A549 (cell line): Measurements from ENCODE around the gene FAM193A. TPM values are rescaled to one million over a fixed set of nuclear protein-coding genes. Genes with fewer than 3 reads are reported as not detected.

Source experiments
- ATAC-seq, 2 experiments: fragments of 200-7000 bp in 1 of 2; fragments of >200 bp in 1 of 2; cut with Nextera tagmentation in 1 of 2; cut with Tn5 transposase in 1 of 2; 3 replicates each; pipeline versions ENCODE4 v1.8.0 to v1.9.1; 2018 to 2020; ENCODE audit warnings: mild to moderate bottlenecking in 1 of 2, moderate library complexity in 1 of 2
- CTCF ChIA-PET: fragments of 300-600 bp; sonication (Branson Sonifier 250); formaldehyde crosslinking; extraction: SDS; loops from one replicate; lab custom pipeline; 2021; ENCODE audit warnings: antibody characterized with exemption, inconsistent platforms; lab: Yijun Ruan, JAX
- POLR2A ChIA-PET: fragments of 350-600 bp; formaldehyde crosslinking; extraction: SDS; loops from one replicate; lab custom pipeline; 2021; ENCODE audit warnings: antibody characterized with exemption, inconsistent platforms; lab: Yijun Ruan, JAX
- DNase-seq, 2 experiments: peaks; one replicate each; pipeline versions ENCODE4 v3.0.0 to v3.0.0-alpha.2; 2011 to 2016; ENCODE audit warnings: low read depth in 1 of 2, low spot score in 1 of 2
- FAIRE-seq: peaks from 2 replicates; lab custom pipeline; 2011; peaks lifted over from hg19 to GRCh38; lab: Jason Lieb, UNC
- H3K27ac ChIP-seq, 2 experiments: fragments of >200 bp; sonication (Bioruptor Twin); formaldehyde crosslinking; 3 replicates each; pipeline ENCODE4 v1.5.1; 2016 to 2017
- H3K4me1 ChIP-seq: fragments of >200 bp; sonication (Bioruptor Twin); formaldehyde crosslinking; 3 replicates; pipeline ENCODE4 v1.6.1; 2016
- H3K4me2 ChIP-seq: fragments of >200 bp; sonication (Bioruptor Twin); formaldehyde crosslinking; 3 replicates; pipeline ENCODE4 v1.6.1; 2016
- H3K4me3 ChIP-seq: fragments of >200 bp; sonication (Bioruptor Twin); formaldehyde crosslinking; 3 replicates; pipeline ENCODE4 v1.5.1; 2016
- H3K9me3 ChIP-seq: fragments of >200 bp; sonication (Bioruptor Twin); formaldehyde crosslinking; 3 replicates; pipeline ENCODE4 v1.6.1; 2016
- CEBPB ChIP-seq, 2 experiments: fragments of >200 bp in 1 of 2; sonication (Bioruptor Twin) in 1 of 2; formaldehyde crosslinking in 1 of 2; IDR thresholded peaks; 2 replicates each; pipeline ENCODE4 v1.6.1; 2012 to 2016
- CHD2 ChIP-seq: fragments of 150-350 bp; IDR thresholded peaks from 2 replicates; pipeline ENCODE4 v1.6.1; 2014; ENCODE audit warnings: low read length; ENCODE audit not compliant: partially characterized antibody
- CHD4 ChIP-seq: fragments of 200-600 bp; sonication (generic); IDR thresholded peaks from 2 replicates; pipeline ENCODE4 v1.6.1; 2016; ENCODE audit warnings: antibody characterized with exemption, mild to moderate bottlenecking, borderline replicate concordance
- FOSL2 ChIP-seq, 2 experiments: fragments of 450-650 bp in 1 of 2; fragments of >200 bp in 1 of 2; sonication (Bioruptor Twin) in 1 of 2; formaldehyde crosslinking; IDR thresholded peaks; 2 replicates each; pipeline versions ENCODE4 v1.5.0 to v1.6.1; 2016 to 2020; ENCODE audit warnings: mild to moderate bottlenecking in 1 of 2, moderate library complexity in 1 of 2
- FOXS1 ChIP-seq: fragments of 250-450 bp; sonication (Bioruptor Pico); IDR thresholded peaks from 2 replicates; pipeline ENCODE4 v1.5.0; 2020; ENCODE audit warnings: mild to moderate bottlenecking, moderate library complexity
- GATA3 ChIP-seq: IDR thresholded peaks from 2 replicates; pipeline ENCODE4 v1.6.1; 2012; ENCODE audit warnings: borderline replicate concordance
- HES2 ChIP-seq: fragments of >200 bp; sonication (Bioruptor Twin); formaldehyde crosslinking; IDR thresholded peaks from 2 replicates; pipeline ENCODE4 v1.6.1; 2016
- HMGXB4 ChIP-seq: fragments of 250-450 bp; sonication (Bioruptor Pico); IDR thresholded peaks from 2 replicates; pipeline ENCODE4 v1.5.0; 2021; ENCODE audit warnings: mild to moderate bottlenecking, moderate library complexity, borderline replicate concordance
- HOXA7 ChIP-seq: fragments of 250-450 bp; sonication (Bioruptor Pico); IDR thresholded peaks from 2 replicates; pipeline ENCODE4 v1.5.0; 2020; ENCODE audit warnings: mild to moderate bottlenecking, moderate library complexity
- HOXB13 ChIP-seq: fragments of 250-450 bp; sonication (Bioruptor Pico); IDR thresholded peaks from 2 replicates; pipeline ENCODE4 v1.5.0; 2020; ENCODE audit warnings: low read depth, mild to moderate bottlenecking, moderate library complexity
- HOXB5 ChIP-seq: fragments of 250-450 bp; sonication (Bioruptor Pico); IDR thresholded peaks from 2 replicates; pipeline ENCODE4 v1.5.0; 2020; ENCODE audit warnings: mild to moderate bottlenecking, moderate library complexity
- KDM5A ChIP-seq: fragments of 200-600 bp; sonication (generic); IDR thresholded peaks from 2 replicates; pipeline ENCODE4 v1.6.1; 2016; ENCODE audit warnings: antibody characterized with exemption, mild to moderate bottlenecking
- MAFK ChIP-seq: fragments of 450-650 bp; IDR thresholded peaks from 2 replicates; pipeline ENCODE4 v1.6.1; 2014; ENCODE audit not compliant: partially characterized antibody
- MAX ChIP-seq: IDR thresholded peaks from 2 replicates; pipeline ENCODE4 v1.6.1; 2012
- MAZ ChIP-seq: fragments of 150-350 bp; IDR thresholded peaks from 2 replicates; pipeline ENCODE4 v1.6.1; 2014; ENCODE audit warnings: antibody characterized with exemption, low read depth, low read length, borderline replicate concordance
- MYC ChIP-seq: IDR thresholded peaks from 2 replicates; pipeline ENCODE4 v1.6.1; 2012; ENCODE audit warnings: mild to moderate bottlenecking, inconsistent platforms, low read length, improper control_type of control experiment, borderline replicate concordance
- NR3C1 ChIP-seq: fragments of >200 bp; sonication (Bioruptor Twin); formaldehyde crosslinking; IDR thresholded peaks from 3 replicates; pipeline ENCODE4 v1.6.1; 2017
- PBX3 ChIP-seq: IDR thresholded peaks from 2 replicates; pipeline ENCODE4 v1.6.1; 2012
- PHF8 ChIP-seq: fragments of 200-600 bp; sonication (generic); IDR thresholded peaks from 2 replicates; pipeline ENCODE4 v1.6.1; 2016; ENCODE audit warnings: low read depth, mild to moderate bottlenecking, antibody characterized with exemption, moderate library complexity, borderline replicate concordance
- POLR2AphosphoS2 ChIP-seq: conservative IDR thresholded peaks from 2 replicates; pipeline ENCODE4 v1.6.1; 2012; ENCODE audit warnings: low read length, improper control_type of control experiment, inconsistent platforms
- TP53 ChIP-seq: fragments of 250-450 bp; sonication (Bioruptor Pico); IDR thresholded peaks from 2 replicates; pipeline ENCODE4 v1.5.0; 2021; ENCODE audit warnings: mild to moderate bottlenecking, moderate library complexity
- USF2 ChIP-seq: fragments of 450-650 bp; IDR thresholded peaks from 2 replicates; pipeline ENCODE4 v1.6.1; 2014; ENCODE audit warnings: antibody characterized with exemption
- WGBS: methylation state at CpG from one replicate; pipeline ENCODE4 v1.1.6; 2017; ENCODE audit errors: missing lambda C conversion rate; 5-methylcytosine and 5-hydroxymethylcytosine counted together
- polyA plus RNA-seq, 4 experiments: library from polyadenylated mRNA; depleted of rRNA in 3 of 4; stranded (reverse); fragments of >200 nt; fragmentation: RNase III in 1 of 4; extraction: RNeasy Plus Mini Kit Qiagen cat#74134 plus additional on column Dnase treatment in 1 of 4; gene quantifications; 2 replicates in 3 of 4; 3 replicates in 1 of 4; pipeline ENCODE4 v1.2.3, GENCODE V29; 2011 to 2017

Gene FAM193A
- polyA plus RNA-seq, 2 of the 4 experiments (the other 2 are of a cell fraction): 4.5 to 6.7 TPM

- peaks cover 18% of the 10 kb centered on the region for H3K4me1 ChIP-seq
- no peak overlapping the region for H3K4me3 ChIP-seq
- H3K27ac ChIP-seq: no peak overlapping the region
- ATAC-seq (no peak), FAIRE-seq (no peak), DNase-seq (no peak)
- no peaks in the 10 kb centered on the region for H3K9me3 ChIP-seq
- POLR2A ChIA-PET: no interaction called here
- WGBS: over 99% methylated on average over 15 of the region's 27 CpGs
- TF ChIP-seq KDM5A (no peak), FOXS1 (no peak)
- CTCF ChIA-PET: no interaction called here
- H3K4me2 ChIP-seq: no peak overlapping the region
These were observed 205.8 kb downstream of the FAM193A start for GRCh38 chr4:2742081-2742822.

- ChIA-PET CTCF (no interaction called here), POLR2A (interaction anchor here (0.5 kb wide), 1 partner anchor 138 kb away, joined by 5 read pairs; no protein-coding TSS in a partner anchor)
- H3K9me3 ChIP-seq: no peaks in the 10 kb centered on the region
- peaks cover 20% of the 10 kb centered on the region for H3K4me1 ChIP-seq
- FAIRE-seq (no peak), DNase-seq (no peak), ATAC-seq (no peak)
- H3K4me2 ChIP-seq: no peak overlapping the region
- no peak for TF ChIP-seq NR3C1
- WGBS: 93% methylated on average over 3 of the region's 6 CpGs
- H3K4me3 ChIP-seq: no peak overlapping the region
- no peak overlapping the region for H3K27ac ChIP-seq
These were observed 206.5 kb downstream of the FAM193A start for GRCh38 chr4:2742823-2743517.

- 90% methylated on average over 15 of the region's 21 CpGs for WGBS
- peaks cover 20% of the 10 kb centered on the region for H3K4me1 ChIP-seq
- CTCF ChIA-PET: no interaction called here
- DNase-seq: no peak
- POLR2A ChIA-PET: no interaction called here
- H3K4me2 ChIP-seq: no peak overlapping the region
- no peak overlapping the region for H3K4me3 ChIP-seq
- ATAC-seq: no peak
- H3K9me3 ChIP-seq: no peaks in the 10 kb centered on the region
- H3K27ac ChIP-seq: no peak overlapping the region
- no peak for TF ChIP-seq GATA3
- no peak for TF ChIP-seq MYC
- no peak for TF ChIP-seq PBX3
- no peak for TF ChIP-seq PHF8
- TF ChIP-seq HOXB5 (CRISPR knock-in tag): no peak
- TF ChIP-seq HOXA7 (CRISPR knock-in tag): no peak
- no peak for TF ChIP-seq MAX
- no peak for TF ChIP-seq MAZ
- TF ChIP-seq HMGXB4 (CRISPR knock-in tag): no peak
- TF ChIP-seq CHD2: no peak
- TF ChIP-seq FOSL2 (IDR thresholded peaks at IDR 0.05): no peak
- TF ChIP-seq FOSL2 (CRISPR knock-in tag; IDR thresholded peaks at IDR 0.05): no peak
- TF ChIP-seq HOXB13 (CRISPR knock-in tag): no peak
- TF ChIP-seq HES2: no peak
- TF ChIP-seq USF2: no peak
- TF ChIP-seq CEBPB (IDR thresholded peaks at IDR 0.05): no peak
- no peak for TF ChIP-seq CHD4
- TF ChIP-seq POLR2AphosphoS2: no peak
- TF ChIP-seq TP53 (CRISPR knock-in tag): no peak
- TF ChIP-seq MAFK: no peak
- no peak for FAIRE-seq
These were observed 207.3 kb downstream of the FAM193A start for GRCh38 chr4:2743518-2744445.
